ENCODE measurements around the gene ST6GALNAC3.
A peak's percentile ranks its signal among the peaks of the same experiment; 100 is the strongest.

Gene ST6GALNAC3

DNA sequence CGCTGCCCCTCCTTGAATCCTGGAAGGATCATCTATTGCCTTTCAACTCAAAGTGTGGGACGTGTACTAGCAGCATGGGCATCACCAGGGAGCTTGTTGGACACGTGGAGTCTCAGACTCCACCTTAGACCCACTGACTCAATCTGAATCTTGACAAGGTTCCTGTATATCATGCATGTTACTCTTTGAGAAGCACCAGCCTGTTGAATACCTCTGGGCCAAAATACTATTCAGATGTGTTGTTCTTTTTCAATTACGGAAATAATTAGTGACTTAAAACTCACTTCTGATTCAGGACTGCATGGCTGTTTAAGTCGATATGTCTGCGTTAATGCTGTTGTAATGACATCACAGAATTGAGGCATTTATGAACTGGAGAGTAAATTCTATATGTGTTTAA is 70.8 kb downstream of the ST6GALNAC3 start:
- no peak for DNase-seq

DNA sequence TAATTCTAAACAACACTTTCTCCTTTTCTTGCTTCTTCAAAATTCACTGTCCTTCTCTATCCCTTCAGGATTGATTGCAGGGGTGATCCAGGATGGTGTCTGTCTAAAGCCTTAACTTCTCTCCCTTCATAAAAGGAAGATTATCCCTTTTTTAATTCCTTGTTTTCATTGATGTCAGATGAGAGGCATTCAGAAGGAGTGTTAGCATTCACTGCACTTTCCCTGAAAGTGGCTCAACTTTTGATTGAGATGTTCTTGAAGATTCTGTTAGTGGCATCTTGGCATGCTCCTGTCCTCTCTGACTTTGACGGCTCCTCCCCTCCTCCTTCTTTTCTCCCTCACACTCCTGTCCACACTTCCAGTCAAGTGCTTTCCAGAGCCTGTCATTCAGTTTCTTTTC is 71.6 kb downstream of the ST6GALNAC3 start:
- DNase-seq = no peak

DNA sequence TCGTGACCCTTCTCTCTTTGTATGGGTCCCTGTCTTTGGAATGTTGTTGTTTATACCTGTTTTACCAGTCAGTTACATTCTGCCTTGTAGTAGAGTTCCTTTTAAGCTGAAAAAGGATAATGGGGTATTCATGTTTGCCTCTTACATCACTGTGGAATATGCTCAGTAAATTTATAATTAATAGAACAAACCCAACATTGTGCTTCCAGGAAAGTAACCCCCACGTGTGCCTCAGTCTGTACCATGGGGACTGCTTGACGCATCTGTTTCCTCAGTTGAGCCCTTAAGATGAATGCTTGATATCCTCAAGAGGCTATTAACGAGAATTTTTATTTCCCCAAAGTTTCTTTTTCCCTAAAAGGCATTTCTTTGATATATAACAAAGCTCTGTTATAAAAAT is 73.4 kb downstream of the ST6GALNAC3 start:
- no peak for DNase-seq

DNA sequence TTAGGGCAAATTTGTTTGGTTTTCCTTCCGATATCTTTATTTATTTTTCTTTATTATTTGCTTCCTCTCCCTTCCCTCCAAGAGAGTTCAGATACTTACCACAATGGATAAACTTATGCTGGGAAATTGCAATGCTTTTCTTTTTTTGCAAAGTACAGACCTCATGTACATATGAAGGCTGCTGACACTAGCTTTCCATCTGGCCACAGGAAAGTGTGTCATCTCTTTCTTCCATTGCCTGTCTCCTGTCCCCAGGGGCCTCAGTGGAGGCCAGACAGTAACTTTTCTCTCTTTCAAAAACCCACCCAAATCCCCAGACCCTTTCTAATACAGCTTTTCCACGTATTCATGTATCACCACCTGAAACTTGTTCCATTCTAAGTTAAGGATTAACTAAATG is 73.9 kb downstream of the ST6GALNAC3 start:
- no peak for DNase-seq

DNA sequence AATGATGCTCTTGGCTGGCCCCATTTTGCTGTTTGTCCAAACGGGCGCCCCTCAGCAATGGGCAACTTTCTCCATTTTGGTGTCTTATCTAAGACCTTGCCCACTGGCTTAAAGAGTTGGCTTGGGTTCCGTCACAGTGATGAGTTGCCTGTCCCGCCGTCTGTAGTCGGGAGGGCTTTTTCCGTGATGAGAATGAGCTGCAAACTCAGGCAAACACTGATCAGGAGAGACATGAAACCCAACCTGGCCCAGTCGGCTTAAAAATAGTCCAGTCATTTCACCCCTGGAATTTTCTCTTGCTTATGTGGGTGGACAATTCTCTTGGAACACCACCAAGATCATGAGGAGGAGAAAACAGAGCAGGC is 79.3 kb downstream of the ST6GALNAC3 start:
- DNase-seq = no peak

DNA sequence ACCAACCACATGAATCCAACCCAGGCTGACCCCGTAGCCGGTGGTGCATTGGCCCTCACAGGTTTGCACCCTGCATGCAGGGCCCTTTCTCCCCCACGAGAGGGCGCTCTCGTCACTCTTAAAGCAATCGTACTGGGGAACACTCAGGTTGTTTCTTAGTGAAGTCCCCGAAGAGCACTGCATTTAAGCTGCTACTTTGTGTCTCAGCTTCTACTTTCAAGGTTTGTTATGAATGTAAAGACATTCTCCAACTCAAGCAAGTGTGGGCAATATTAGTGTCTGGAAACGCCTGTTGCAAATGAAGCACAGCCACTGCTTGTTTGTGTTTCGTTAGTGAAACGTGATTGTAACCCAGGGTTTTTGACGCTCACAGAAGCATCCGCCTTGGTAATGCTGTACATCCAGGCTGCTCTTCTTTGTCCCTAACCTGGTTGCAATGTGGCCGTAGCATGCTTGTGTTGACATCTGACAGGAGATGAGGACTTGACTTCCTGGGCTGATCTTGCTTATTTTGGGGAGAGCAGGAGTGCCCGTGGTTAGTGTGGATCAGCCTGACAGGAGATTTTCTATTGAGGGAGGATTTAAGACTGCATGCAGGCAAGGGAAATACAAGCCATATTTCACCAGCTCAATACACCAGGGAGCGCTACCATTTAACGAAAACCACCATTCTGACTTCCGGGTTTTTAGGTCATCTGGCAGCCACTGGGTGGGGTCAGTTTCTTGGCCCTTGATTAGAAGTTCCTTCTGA is 79.8 kb downstream of the ST6GALNAC3 start:
- DNase-seq = peak; percentile 74

DNA sequence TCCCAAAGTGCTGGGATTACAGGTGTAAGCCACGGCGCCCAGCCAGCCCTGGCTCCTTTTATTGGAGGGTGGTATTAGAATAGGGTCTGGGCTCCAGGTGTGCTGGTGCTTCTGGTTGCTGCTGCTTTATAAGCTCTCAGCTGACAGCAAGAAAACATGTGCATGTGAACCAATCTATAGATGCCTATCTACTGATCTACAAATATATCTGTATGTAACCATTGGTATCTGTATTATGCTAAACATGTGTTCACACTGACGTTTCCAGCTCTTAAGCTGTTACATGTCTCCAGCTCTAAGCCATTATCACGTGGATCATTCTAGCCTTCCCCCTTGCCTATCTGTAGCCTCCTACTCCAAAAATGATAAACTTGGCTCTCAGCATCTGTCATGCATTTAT is 82.4 kb downstream of the ST6GALNAC3 start:
- no peak for DNase-seq

DNA sequence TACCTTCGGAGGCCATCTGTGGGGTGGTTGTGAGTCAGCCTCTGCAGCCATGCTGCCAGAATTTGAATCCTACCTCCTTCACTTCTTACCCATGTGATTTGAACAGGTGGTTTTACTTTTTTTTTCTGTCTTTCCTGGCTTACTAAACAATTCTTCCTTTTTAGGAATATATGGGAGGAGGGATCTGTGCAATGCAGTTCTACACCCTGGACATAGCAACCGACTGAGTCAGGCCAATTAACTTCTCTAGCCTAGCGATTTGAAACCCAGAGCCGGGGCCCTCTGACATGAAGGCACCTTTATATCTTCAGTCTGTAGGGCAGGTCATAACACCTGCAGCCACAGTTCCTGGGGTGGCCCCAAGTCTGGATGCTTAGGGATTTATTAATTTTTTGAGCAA is 83.6 kb downstream of the ST6GALNAC3 start:
- no peak for DNase-seq

DNA sequence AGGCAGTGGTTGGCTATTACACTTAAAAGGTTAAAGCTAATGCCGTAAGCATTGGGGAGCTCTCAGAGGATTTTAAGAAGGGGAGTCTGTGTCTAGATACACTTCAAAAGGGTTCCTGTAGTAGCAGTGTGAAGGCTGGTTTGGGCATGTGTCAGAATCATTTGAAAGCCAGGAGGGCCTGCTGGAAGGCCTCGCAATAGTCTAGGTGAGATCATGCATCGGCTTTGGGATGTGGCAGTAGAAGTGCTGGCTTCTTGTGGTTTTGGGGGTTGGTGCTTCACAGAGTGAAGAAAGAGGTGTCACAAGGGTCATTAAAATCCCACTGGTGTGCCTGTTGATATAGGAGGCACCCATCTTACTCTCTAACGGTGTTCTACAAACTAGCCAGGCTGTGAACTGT is 85.7 kb downstream of the ST6GALNAC3 start:
- no peak for DNase-seq

DNA sequence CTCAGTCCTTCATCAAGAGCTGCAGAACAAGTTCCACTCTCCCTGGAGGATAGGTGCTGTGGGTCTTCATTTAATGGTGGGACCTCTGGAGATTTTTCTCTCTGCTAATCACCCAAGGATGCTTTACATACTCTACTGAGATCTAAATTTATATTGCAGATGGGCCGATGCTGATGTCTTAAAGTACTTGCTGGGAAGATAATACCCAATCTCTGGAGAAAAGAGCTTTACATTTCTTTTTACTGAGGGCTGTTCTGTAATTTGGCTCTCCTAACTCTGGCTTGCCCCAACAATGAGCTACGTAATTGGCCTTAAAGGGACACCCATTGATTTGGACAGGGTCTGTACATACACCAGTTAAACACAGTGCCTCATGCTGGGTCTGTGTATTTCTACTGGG is 86.9 kb downstream of the ST6GALNAC3 start:
- no peak for DNase-seq

DNA sequence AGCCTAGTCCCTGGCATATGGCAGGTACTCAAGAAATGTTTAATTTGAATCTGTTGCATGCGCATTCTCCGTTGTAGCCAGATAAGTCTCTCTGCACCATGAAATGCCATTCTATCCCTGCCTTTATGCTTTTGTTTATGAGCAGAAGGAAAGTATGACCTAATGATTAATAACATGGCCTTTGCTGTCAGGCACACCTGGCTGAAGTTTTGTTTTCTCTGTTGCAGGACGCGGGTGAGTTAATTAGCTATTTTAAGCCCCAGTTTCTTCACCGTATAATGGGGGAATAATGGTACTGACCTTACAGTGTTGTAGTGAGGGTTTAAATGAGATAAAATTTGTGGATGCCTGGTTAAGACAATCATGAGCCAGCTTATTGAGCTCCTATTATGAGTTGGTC is 87.7 kb downstream of the ST6GALNAC3 start:
- DNase-seq = no peak

DNA sequence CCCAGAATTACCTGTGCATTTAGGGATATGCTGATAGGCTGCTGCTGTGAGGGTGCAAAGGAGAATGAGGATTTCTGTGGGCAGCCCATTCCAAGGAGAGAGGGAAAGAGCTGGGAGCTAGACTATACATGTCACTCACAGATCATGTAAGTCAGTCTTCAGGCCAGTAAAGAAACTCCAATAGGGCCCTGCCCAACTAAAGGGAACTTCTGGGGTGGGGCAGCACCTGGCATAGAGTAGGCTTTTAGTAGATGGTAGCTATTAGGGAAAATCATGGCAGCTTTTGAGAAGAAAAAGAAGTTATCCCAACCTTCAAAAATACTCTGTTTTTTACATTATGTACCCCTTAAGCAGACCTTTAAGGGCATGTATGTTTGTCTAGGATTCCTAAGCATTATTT is 89.6 kb downstream of the ST6GALNAC3 start:
- no peak for DNase-seq

DNA sequence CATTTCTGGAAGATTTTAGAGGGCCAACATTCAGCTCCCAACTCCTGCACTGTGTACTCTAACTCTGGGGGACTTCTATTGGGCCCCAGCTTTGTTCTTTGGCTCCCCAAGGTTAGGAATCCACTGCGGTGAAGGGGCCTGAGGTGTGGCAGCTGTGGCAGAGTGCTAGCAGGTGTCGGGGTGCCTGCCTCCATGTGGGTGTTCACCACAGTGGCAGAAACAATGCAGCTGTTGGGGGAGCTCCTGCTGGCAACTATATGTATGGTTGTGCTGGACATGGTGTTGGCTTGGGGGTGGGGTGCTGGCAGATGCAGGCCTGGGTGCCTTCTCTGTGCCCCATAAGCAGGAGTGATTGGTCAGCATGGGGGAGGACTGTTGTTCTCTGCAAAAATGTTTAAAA is 95.5 kb downstream of the ST6GALNAC3 start:
- DNase-seq = no peak

DNA sequence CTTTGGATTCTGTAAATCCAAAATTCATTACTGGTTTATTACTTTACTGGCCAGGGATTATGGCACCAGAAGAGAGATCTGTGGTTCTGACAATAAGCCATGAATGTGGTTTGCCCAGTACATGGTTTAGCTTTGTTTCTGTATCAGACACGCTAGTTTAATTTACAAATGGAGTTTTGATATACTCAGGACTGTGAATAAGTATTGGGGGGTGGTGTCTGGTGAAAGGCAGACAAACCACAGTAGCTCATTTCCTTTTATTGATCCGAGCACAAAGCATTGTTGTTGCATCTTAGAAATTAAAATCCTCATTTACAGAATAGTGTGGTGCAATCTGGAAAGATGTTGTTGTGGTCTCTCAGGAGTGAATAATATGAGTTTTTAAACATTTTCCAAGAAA is 96.0 kb downstream of the ST6GALNAC3 start:
- DNase-seq = no peak

DNA sequence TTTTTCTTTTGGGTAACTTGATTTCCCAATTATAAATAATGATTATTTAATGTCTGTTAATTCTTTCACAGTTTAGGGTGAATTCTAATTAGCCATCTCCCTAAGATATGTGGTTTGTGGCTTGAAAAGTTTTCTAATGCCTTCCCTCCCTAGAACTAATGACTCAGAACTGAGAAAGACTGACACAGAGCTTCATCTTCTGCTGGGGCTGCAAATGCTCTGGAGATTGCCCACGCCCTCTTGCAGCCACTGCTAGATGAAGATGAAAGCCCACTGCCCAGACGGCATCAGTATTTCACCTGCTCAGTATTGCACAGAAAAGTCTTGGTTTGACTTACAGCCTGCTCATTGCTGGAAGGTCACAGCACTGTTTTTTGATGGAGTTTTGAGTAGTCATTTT is 101.5 kb downstream of the ST6GALNAC3 start:
- DNase-seq = no peak

DNA sequence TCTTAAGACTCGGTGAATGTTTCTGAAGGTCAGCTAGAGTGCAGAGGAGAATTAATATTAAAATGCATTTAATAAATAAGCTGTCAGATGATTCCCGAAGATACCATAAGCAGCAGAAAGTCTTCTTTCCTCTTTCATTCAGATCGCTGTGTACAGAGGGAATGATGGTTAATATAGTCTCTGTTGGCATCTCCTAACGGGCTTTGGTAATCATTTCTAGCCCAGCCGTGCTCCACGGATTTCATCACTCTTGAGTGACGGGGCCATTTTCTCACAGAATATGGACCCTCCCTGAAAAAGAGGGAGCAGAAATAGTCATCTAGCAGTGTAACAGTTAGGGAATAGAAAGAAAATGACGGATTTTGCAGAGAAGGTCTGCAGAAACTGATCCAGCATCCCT is 103.1 kb downstream of the ST6GALNAC3 start:
- no peak for DNase-seq

DNA sequence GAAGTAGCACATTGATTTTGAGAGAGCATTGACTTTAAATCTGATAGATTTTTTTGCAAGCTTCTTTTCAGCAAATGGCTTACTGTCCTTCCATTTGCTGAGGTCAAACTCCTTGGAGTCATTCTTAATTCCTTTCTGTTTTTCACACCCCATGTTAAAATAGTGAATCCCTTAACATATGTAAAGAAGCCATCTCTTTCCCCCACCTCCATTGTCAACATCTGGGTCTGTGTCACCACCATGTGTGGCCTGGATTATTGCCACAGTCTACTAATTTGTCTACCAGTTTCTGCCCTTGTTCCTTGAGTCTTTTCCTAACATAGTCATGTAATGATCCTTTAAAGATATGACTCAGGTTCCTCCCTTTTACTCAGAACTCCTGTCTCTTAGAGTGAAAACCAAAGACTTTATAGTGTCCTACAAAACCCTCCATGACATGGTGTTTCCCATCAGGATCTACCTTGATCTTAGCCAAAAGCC is 104.7 kb downstream of the ST6GALNAC3 start:
- no peak for DNase-seq

DNA sequence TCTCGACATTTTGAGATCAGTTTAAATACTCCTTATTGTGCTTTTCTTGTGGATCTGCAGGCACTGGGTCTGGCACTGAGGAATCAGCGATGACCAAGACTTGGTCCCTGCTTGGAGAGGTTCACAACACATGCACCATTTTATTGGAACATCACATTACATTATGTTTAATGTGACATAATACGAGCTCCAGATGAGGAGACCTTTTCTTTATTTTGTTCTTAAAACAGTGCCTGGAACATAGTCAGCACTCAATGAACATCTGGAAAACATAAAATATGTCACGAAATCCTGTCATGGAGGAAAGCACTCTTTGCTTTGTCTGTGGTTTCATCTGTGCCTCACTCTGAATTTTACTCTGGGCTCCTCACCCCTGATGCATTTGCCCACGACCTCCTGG is 110.7 kb downstream of the ST6GALNAC3 start:
- no peak for DNase-seq

DNA sequence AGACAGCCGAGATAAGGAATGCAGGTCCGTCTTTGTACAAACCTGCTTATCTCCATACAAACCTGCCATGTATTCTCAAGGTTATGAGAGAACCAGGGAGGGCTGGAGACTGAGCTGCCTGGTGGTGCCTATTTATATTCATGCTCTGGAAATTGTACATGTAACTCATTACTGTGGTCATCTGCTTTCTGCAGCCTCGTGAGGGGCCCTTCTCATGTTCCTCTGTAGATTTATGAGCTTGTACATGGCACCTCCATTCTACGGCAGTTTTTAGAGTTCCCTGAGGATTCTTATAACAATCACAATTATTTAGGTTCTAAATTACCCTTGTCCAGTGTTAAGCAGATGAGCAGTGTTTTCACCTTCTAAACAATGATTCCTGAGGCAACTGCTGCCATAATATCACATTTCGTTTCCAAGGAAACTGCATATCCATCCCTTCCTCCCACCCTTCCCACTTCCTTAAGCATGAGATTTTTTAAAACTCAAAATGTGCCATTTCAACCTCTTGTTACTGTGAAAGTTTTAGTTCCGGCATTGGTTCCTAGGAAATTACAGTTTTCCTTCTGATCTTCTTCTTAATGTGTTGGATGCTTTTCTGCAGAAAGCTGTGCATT is 112.1 kb downstream of the ST6GALNAC3 start:
- DNase-seq = no peak

DNA sequence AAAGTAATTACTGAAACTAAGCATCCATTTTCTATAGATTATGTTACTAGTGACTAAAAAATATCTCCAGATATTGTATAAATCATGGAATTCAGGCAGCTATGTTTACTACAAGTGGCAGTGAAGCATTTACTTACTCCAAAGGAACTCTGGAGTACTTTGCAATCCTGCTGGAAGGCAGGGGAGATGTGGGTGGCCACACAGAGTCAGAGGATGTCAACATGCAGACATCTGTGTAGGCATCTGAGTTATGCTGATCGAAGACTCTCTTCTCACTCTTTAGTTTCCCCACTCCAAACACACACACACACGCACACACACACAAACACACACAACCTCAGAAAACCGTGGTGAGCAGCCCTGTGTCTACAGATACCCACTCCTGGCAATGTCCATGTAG is 112.9 kb downstream of the ST6GALNAC3 start:
- no peak for DNase-seq

DNA sequence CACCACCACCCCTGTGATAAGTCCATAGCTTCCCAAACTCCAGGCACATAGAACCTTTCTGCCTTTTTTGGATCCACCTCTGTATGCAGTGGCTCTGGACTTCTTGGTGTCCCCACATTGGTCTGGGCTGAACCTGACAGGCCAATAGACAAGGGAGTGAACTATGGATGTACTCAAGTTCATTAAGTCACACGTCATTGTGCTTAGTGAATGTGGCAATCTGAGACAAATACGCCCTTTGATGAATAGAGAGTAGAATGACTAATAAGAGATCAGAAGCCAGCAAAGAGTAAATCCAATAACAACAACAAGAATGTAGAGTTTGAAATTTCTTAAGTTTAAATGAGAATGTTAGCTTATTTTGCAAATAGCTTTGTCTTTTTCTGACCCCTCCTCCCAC is 114.8 kb downstream of the ST6GALNAC3 start:
- no peak for DNase-seq

DNA sequence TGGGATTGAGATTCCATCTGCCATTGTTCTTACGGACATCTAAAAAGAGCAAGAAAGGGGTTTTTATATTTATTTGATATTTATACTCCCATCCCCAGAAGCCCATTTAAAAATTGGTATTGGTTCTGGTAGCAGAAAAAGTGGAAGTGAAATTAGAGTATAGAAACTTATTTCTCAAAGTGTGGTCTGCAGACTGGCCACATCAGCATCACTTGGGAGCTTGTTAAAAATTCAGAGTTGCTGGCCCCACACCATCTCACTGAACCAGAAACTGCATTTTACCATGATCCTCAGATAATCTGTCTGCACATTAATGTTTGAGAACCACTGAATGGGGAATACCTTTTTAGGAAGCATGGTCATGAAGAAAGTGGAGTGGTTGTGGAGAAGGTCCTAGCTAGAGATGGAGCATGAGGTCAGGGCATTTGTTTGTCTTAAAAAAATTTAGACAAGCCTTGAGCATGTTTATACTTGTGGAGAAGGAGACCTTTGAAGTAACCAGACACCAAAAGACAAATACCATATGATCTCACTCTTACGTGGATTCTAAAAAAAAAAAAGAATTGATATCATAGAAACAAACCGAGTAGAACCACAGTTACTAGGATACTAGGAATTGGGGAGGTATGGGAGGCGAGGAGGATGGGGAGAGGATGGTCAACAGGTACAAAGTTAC is 116.3 kb downstream of the ST6GALNAC3 start:
- no peak for DNase-seq

DNA sequence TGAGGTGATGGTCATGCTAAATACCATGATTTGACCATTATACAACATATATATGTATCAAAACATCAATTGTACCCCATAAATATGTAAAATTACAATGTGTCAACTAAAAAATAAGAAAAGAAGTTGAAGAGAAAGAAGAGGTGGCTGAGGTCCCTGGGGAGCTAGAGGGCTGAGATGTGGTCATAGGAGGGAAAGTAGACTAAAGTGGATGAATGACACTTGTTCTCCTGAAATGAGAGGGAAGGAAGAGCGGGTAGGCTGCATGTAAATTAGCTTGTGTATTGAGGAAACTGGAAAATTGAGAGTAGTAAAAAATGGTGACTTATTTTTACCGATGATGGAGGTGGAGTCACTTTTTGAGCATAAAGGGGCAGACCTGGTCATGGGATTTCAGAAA is 117.0 kb downstream of the ST6GALNAC3 start:
- DNase-seq = no peak

DNA sequence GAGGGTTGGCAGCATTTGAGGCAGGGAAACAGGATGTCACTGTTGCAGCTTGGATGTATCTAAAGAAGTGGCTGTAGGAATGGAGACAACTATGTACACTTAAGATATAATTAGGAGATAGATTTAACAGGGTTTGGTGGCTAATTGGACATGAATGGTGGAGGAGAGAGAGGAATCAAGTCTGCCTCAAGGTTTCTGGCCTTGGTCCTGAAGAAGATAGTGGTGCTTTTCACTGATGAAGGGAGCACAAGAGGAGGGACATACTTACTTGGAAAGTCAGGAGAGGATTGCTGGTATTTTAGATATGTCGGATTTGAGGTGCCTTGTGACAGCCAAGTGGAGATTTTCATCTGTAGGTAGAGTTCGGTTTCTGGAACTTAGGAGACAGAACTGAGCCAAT is 123.9 kb downstream of the ST6GALNAC3 start:
- no peak for DNase-seq

Measured in effector CD4-positive, alpha-beta T cell (primary cell).